ENCODE measurements around the gene NEURL2.
"Not testable (repeated sequence)": the region's sequence is repeated elsewhere in the genome, so short reads cannot be mapped to it uniquely, and the experiment has no call there.

Gene NEURL2

GRCh38 chr20:45902199-45902701 lies 11.2 kb upstream of the NEURL2 start:
- TF ChIP-seq CTCF (IDR thresholded peaks at IDR 0.05; ENCODE audit: low read depth, low read length): no peak
- DNase-seq (ENCODE audit: extremely low read depth, low read depth): no peak

- not testable (repeated sequence) for DNase-seq (ENCODE audit: extremely low read depth, low read depth)
These were observed 10.3 kb upstream of the NEURL2 start for GRCh38 chr20:45901332-45901731.

GRCh38 chr20:45899046-45899835 lies 8.2 kb upstream of the NEURL2 start:
- DNase-seq (ENCODE audit: extremely low read depth, low read depth): no peak
- no peak for TF ChIP-seq CTCF (IDR thresholded peaks at IDR 0.05; ENCODE audit: low read depth, low read length)

- DNase-seq (ENCODE audit: extremely low read depth, low read depth): no peak
- no peak for TF ChIP-seq CTCF (IDR thresholded peaks at IDR 0.05; ENCODE audit: low read depth, low read length)
These were observed 7.3 kb upstream of the NEURL2 start for GRCh38 chr20:45898285-45898684.

GRCh38 chr20:45897692-45898091 lies 6.7 kb upstream of the NEURL2 start:
- DNase-seq (ENCODE audit: extremely low read depth, low read depth): no peak
- TF ChIP-seq CTCF (IDR thresholded peaks at IDR 0.05; ENCODE audit: low read depth, low read length): no peak

GRCh38 chr20:45897289-45897688 lies 6.3 kb upstream of the NEURL2 start:
- TF ChIP-seq CTCF (IDR thresholded peaks at IDR 0.05; ENCODE audit: low read depth, low read length): no peak
- no peak for DNase-seq (ENCODE audit: extremely low read depth, low read depth)

- no peak for DNase-seq (ENCODE audit: extremely low read depth, low read depth)
- TF ChIP-seq CTCF (IDR thresholded peaks at IDR 0.05; ENCODE audit: low read depth, low read length): no peak
These were observed 5.7 kb upstream of the NEURL2 start for GRCh38 chr20:45896641-45897161.
